ENCODE measurements around the gene FBH1. TPM values are rescaled to one million over a fixed set of nuclear protein-coding genes. Genes with fewer than 3 reads are reported as not detected.

The FBH1 gene
- total RNA-seq, 1 experiment from 2014 or later, result 75.8 TPM

- DNase-seq (ENCODE audit: low read depth, low spot score), result no peak
Measured at GRCh38 chr10:5976512-5977470, 86.7 kb downstream of the FBH1 start.

GRCh38 chr10:5977471-5978229 is 87.6 kb downstream of the FBH1 start, which contains the start of gene IL15RA:
Gene IL15RA (minus strand): TSS chr10:5977543. CDS start chr10:5977492, 51 bp downstream.
- in situ Hi-C loops (cut with HindIII; ENCODE audit: low pct_unique_long_range_greater_than_20kb, low sequenced_read_pairs), result no loop called here
- peak; percentile 3 for DNase-seq (ENCODE audit: low read depth, low spot score)

More at GRCh38 chr10:5976512-5977470, 86.7 kb downstream of the FBH1 start:
- in situ Hi-C loops (cut with HindIII; ENCODE audit: low pct_unique_long_range_greater_than_20kb, low sequenced_read_pairs), result no loop called here

GRCh38 chr10:5978230-5978489 is 88.1 kb downstream of the FBH1 start:
- in situ Hi-C loops (cut with HindIII; ENCODE audit: low pct_unique_long_range_greater_than_20kb, low sequenced_read_pairs), result no loop called here
- no peak for DNase-seq (ENCODE audit: low read depth, low spot score)

GRCh38 chr10:5981529-5981928 is 91.5 kb downstream of the FBH1 start:
- DNase-seq (ENCODE audit: low read depth, low spot score), result peak; percentile 27
- in situ Hi-C loops (cut with HindIII; ENCODE audit: low pct_unique_long_range_greater_than_20kb, low sequenced_read_pairs), result no loop called here

- DNase-seq (ENCODE audit: low read depth, low spot score), result no peak
- in situ Hi-C loops (cut with HindIII; ENCODE audit: low pct_unique_long_range_greater_than_20kb, low sequenced_read_pairs), result no loop called here
Measured at GRCh38 chr10:5983774-5984173, 93.7 kb downstream of the FBH1 start.

GRCh38 chr10:5985029-5985428 is 95.0 kb downstream of the FBH1 start:
- no peak for DNase-seq (ENCODE audit: low read depth, low spot score)
- in situ Hi-C loops (cut with HindIII; ENCODE audit: low pct_unique_long_range_greater_than_20kb, low sequenced_read_pairs), result no loop called here

Other genes with a start within 250 kb of the FBH1 start
- 12.7 and 14.6 TPM in 2 replicates for gene ASB13, start 223.6 kb upstream of the FBH1 start, total RNA-seq (2014; rRNA removed; shearing (Covaris generic))
- 49.3 and 52.6 TPM in 2 replicates for gene TASOR2, start 205.4 kb upstream of the FBH1 start, total RNA-seq (2014; rRNA removed; shearing (Covaris generic))
- 281 and 287 TPM in 2 replicates for gene GDI2, start 76.8 kb upstream of the FBH1 start, total RNA-seq (2014; rRNA removed; shearing (Covaris generic))
- gene ANKRD16, start 350 bp upstream of the FBH1 start, total RNA-seq (2014; rRNA removed; shearing (Covaris generic)), result 8.9 and 9.2 TPM in 2 replicates
- 0.24 and 0.79 TPM in 2 replicates for gene IL15RA, start 87.3 kb downstream of the FBH1 start, total RNA-seq (2014; rRNA removed; shearing (Covaris generic))
- not detected in 2 replicates for gene IL2RA, start 172.1 kb downstream of the FBH1 start, total RNA-seq (2014; rRNA removed; shearing (Covaris generic))
- 19.0 and 23.1 TPM in 2 replicates for gene RBM17, start 198.8 kb downstream of the FBH1 start, total RNA-seq (2014; rRNA removed; shearing (Covaris generic))